ENCODE data around the gene IYD. TPM values are rescaled to one million over a fixed set of nuclear protein-coding genes. Genes with fewer than 3 reads are reported as not detected.

The IYD gene
- total and polyA plus RNA-seq, 2 experiments from 2014 or later = not detected

DNA sequence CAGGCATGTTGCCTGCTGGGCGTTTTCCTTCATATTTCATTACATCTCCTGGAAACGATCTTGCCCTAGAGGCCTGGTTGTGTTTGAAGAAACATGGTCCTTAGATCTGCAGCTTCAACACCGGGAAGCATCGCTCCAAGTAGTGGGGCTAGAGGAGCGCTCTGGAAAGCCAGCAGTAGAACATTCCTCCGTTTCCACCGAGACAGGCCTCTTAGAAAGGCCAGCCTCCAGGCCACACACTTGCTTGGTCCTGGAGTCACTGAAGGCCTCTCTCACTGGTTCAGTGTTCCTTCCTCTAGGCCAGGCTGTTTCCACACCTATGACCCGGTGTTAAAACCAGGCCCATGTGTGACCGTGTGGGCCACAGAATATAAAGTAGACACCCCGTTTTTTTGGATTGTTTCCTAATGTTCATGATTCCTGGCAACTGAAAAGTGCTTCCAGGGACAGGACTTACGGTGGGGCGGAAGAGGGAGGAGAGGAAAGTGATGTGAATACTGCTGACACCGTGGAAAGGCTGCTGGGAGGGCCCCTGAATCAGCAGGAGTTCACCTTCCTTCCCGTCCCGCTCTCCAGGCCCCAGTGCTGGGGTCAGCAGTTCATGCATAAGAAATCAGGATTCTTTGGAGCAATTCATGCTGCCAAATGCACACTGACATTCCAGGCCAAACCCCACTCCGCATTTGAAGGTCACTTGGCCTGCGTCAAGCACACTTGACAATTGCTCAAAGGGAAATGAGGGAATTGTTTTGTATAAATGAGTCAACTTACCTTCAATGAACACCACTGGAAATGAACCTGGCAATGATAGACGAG lies 83.8 kb downstream of the IYD start:
- peaks cover 8% of the 10 kb centered on the region for H3K27me3 ChIP-seq (replicated peaks; ENCODE audit: insufficient read depth)
- H2AFZ ChIP-seq = no peak overlapping the region
- in situ Hi-C loops (cut with MboI) = no loop called here
- no peaks in the 10 kb centered on the region for H3F3A ChIP-seq (ENCODE audit: insufficient read depth)
- no peaks in the 10 kb centered on the region for H3K9me3 ChIP-seq (ENCODE audit: low read depth)
- no peak for TF ChIP-seq EZH2phosphoT487 (IDR thresholded peaks at IDR 0.05; ENCODE audit: insufficient read depth, low read depth)
- no peak for TF ChIP-seq EZH2 (IDR thresholded peaks at IDR 0.05; ENCODE audit: insufficient read depth, poor library complexity, severe bottlenecking)
- H3K36me3 ChIP-seq (ENCODE audit: low read depth) = no peaks in the 10 kb centered on the region
- H3K4me1 ChIP-seq (ENCODE audit: insufficient read depth) = no peaks in the 10 kb centered on the region
- H3K4me2 ChIP-seq (ENCODE audit: unreplicated experiment) = no peak overlapping the region
- H4K20me1 ChIP-seq (ENCODE audit: insufficient read depth) = no peaks in the 10 kb centered on the region
- H3K79me2 ChIP-seq (ENCODE audit: insufficient read depth) = no peaks in the 10 kb centered on the region
- no peak overlapping the region for H3K4me3 ChIP-seq
- no peak for DNase-seq
- no peak overlapping the region for H3K9ac ChIP-seq
- no peaks in the 10 kb centered on the region for H3K9me2 ChIP-seq (ENCODE audit: insufficient read depth)
- H3K27ac ChIP-seq = no peak overlapping the region
- 43 to 45% methylated on average over 18 of the region's 18 CpGs for WGBS, 2 experiments (ENCODE audit: low coverage in 1 of 2, low lambda C conversion rate in 2 of 2, missing lambda C conversion rate in 2 of 2)

DNA sequence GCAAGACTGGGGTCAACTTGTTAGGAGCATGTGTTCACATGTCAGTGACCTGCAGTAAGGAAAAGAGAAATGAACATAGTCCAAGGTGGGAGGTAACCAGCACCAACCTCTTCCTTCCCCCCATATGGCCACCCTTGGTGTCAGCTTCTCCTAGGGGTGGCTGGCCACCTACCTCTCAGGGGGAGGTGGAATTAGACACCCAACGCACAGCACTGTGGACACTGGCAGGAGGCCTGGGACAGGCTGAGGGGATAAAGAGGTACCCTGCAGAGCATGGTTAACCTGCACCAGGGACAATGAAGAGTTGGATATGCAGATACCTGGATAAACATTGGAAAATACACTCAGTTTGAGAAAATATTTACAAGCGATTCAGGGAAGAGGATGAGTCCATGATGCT lies 84.5 kb downstream of the IYD start:
- no peaks in the 10 kb centered on the region for H3K9me2 ChIP-seq (ENCODE audit: insufficient read depth)
- no peak for DNase-seq
- no peaks in the 10 kb centered on the region for H3K9me3 ChIP-seq (ENCODE audit: low read depth)
- no peaks in the 10 kb centered on the region for H3F3A ChIP-seq (ENCODE audit: insufficient read depth)
- H3K9ac ChIP-seq = no peak overlapping the region
- no peaks in the 10 kb centered on the region for H4K20me1 ChIP-seq (ENCODE audit: insufficient read depth)
- peaks cover 9% of the 10 kb centered on the region for H3K27me3 ChIP-seq (replicated peaks; ENCODE audit: insufficient read depth)
- in situ Hi-C loops (cut with MboI) = no loop called here
- no peaks in the 10 kb centered on the region for H3K79me2 ChIP-seq (ENCODE audit: insufficient read depth)
- H3K4me1 ChIP-seq (ENCODE audit: insufficient read depth) = no peaks in the 10 kb centered on the region
- no peak overlapping the region for H3K27ac ChIP-seq
- 81 to 83% methylated on average over 2 of the region's 2 CpGs for WGBS, 2 experiments (ENCODE audit: low coverage in 1 of 2, low lambda C conversion rate in 2 of 2, missing lambda C conversion rate in 2 of 2)
- no peak overlapping the region for H3K4me3 ChIP-seq
- no peak overlapping the region for H2AFZ ChIP-seq
- H3K4me2 ChIP-seq (ENCODE audit: unreplicated experiment) = no peak overlapping the region
- TF ChIP-seq EZH2phosphoT487 (IDR thresholded peaks at IDR 0.05; ENCODE audit: insufficient read depth, low read depth) (no peak), EZH2 (IDR thresholded peaks at IDR 0.05; ENCODE audit: insufficient read depth, poor library complexity, severe bottlenecking) (no peak)
- H3K36me3 ChIP-seq (ENCODE audit: low read depth) = no peaks in the 10 kb centered on the region

Small RNA genes lying within 50 kb of the gene (small RNA-seq; reads per million reads assigned to genes)
- gene RNU4-7P (ENCODE audit: low read depth, low replicate concordance) = 4.1 reads per million, percentile 77 among the genes with 10 or more reads in this experiment

Other genes starting within 250 kb of the IYD start
- gene PPP1R14C, start 226.0 kb upstream of the IYD start, total RNA-seq (2014; rRNA removed; shearing (Covaris generic)) = 6.3 and 8.2 TPM in 2 replicates
- gene PPP1R14C, start 226.0 kb upstream of the IYD start, polyA plus RNA-seq (2016; fragmentation: Nextera tagmentation; extraction: Ambion mirVana) = 9.4 and 10.1 TPM in 2 replicates
- gene PLEKHG1, start 230.9 kb downstream of the IYD start, total RNA-seq (2014; rRNA removed; shearing (Covaris generic)) = 0.11 and 3.7 TPM in 2 replicates
- gene PLEKHG1, start 230.9 kb downstream of the IYD start, polyA plus RNA-seq (2016; fragmentation: Nextera tagmentation; extraction: Ambion mirVana) = 0.20 and 0.51 TPM in 2 replicates